Gastrocnemius medialis (tissue), 4 donors: ENCODE measurements around the gene CHRNA4. TPM values are rescaled to one million over a fixed set of nuclear protein-coding genes. Genes with fewer than 3 reads are reported as not detected.

ENCODE experiments used
- ATAC-seq, 2 donors: fragments of 150-250 bp; one replicate each; pipeline ENCODE4 v1.9.1; 2016
- DNase-seq, 2 donors: peaks; one replicate each; pipeline ENCODE4 v3.0.0-alpha.2; 2019
- H3K27ac ChIP-seq, 4 donors: fragments of 200-600 bp; sonication (generic); 1 replicate in 1 of 4; 2 replicates in 3 of 4; pipeline ENCODE4 v1.5.1; 2016 to 2018; ENCODE audit warnings: mild to moderate bottlenecking in 2 of 4, moderate library complexity in 1 of 4
- H3K27me3 ChIP-seq, 3 donors: fragments of 200-600 bp; sonication (generic) in 2 of 3; 1 replicate in 1 of 3; 2 replicates in 2 of 3; pipeline versions ENCODE4 v1.5.1 to v1.6.0; 2016 to 2019; ENCODE audit warnings: mild to moderate bottlenecking in 1 of 3, moderate library complexity in 1 of 3
- H3K36me3 ChIP-seq, 2 donors: fragments of 200-600 bp; sonication (generic) in 1 of 2; one replicate each; pipeline ENCODE4 v1.5.1; 2017 to 2018
- H3K4me1 ChIP-seq, 2 donors: fragments of 200-600 bp; sonication (generic) in 1 of 2; one replicate each; pipeline ENCODE4 v1.5.1; 2016 to 2017; ENCODE audit warnings: mild to moderate bottlenecking in 2 of 2
- H3K4me3 ChIP-seq, 4 donors: fragments of 200-600 bp; sonication (generic) in 3 of 4; 1 replicate in 1 of 4; 2 replicates in 3 of 4; pipeline ENCODE4 v1.5.1; 2016 to 2019; ENCODE audit warnings: mild to moderate bottlenecking in 2 of 4
- H3K9me3 ChIP-seq, 3 donors: fragments of 200-600 bp; sonication (generic) in 2 of 3; 1 replicate in 1 of 3; 2 replicates in 2 of 3; pipeline ENCODE4 v1.5.1; 2016 to 2019
- CTCF ChIP-seq, 5 experiments: fragments of 450-650 bp in 3 of 5; fragments of 200-600 bp in 2 of 5; sonication (generic) in 2 of 5; IDR thresholded peaks in 4 of 5; conservative IDR thresholded peaks in 1 of 5; 1 replicate in 4 of 5; 2 replicates in 1 of 5; pipeline ENCODE4 v1.5.1; 2016 to 2019; ENCODE audit warnings: antibody characterized with exemption in 5 of 5, mild to moderate bottlenecking in 3 of 5, moderate library complexity in 3 of 5
- POLR2A ChIP-seq, 2 donors: fragments of 450-650 bp; IDR thresholded peaks; one replicate each; pipeline ENCODE4 v1.6.1; 2017; ENCODE audit warnings: antibody characterized with exemption in 2 of 2, mild to moderate bottlenecking in 2 of 2, moderate library complexity in 2 of 2
- in situ Hi-C, 4 donors: fragments of 200-750 bp; cut with MboI; loops; one replicate each; pipeline versions ENCODE4 v1.15.0 to v1.8.0; 2017; ENCODE audit warnings: low sequenced_read_pairs in 4 of 4
- intact Hi-C: fragments of 100-400 bp; cut with DNase I; formaldehyde crosslinking; loops from one replicate; pipeline ENCODE4 v1.15.1; 2023; ENCODE audit warnings: low total_unique reads
- total RNA-seq, 4 donors: library from RNA; depleted of rRNA; stranded (reverse); fragments of >200 nt; gene quantifications; one replicate each; pipeline versions ENCODE4 v1.1.0 to v1.2.3, GENCODE V29; 2016

The CHRNA4 gene
- total RNA-seq, 4 donors from 2014 or later = not detected

GRCh38 chr20:63379296-63379695 lies 18.1 kb upstream of the CHRNA4 start:
- intact Hi-C loops (no loop called here), in situ Hi-C loops (no loop called here)
- Histone ChIP-seq H3K27me3 (peaks cover 36 to 67% (median 38%) of the 10 kb centered on the region in 3 donors), H3K4me3 (no peak overlapping the region), H3K27ac (no peak overlapping the region), H3K4me1 (no peaks in the 10 kb centered on the region), H3K36me3 (no peaks in the 10 kb centered on the region), H3K9me3 (no peaks in the 10 kb centered on the region)
- no peak for DNase-seq
- TF ChIP-seq CTCF (IDR thresholded peaks at IDR 0.05 in 4 of 5, conservative IDR thresholded peaks at IDR 0.05 in 1 of 5) = no peak
- no peak for TF ChIP-seq POLR2A (IDR thresholded peaks at IDR 0.05)
- ATAC-seq = no peak

DNA sequence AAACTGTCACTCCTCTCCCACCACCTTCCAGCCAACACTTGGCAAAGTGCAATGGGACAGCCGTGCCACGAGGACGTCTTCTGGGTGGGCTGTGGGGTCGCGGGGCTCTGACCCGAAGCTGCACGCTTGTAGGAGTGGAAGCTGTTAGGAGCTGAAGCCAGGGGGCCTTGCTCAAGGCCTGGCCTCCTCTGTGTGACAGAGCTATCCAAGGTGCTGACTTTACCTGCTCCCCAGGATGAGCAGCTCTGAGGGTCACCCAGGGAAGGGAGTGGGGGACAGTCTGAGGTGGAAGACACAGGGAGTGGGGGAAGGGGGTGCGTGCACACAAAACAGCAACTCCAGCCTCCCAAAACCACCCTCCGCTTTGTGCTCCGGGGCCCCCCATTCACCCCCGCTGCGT lies 17.5 kb upstream of the CHRNA4 start:
- TF ChIP-seq CTCF (IDR thresholded peaks at IDR 0.05 in 4 of 5, conservative IDR thresholded peaks at IDR 0.05 in 1 of 5) (no peak), POLR2A (IDR thresholded peaks at IDR 0.05) (no peak)
- in situ Hi-C loops = no loop called here

GRCh38 chr20:63377951-63378381 lies 16.8 kb upstream of the CHRNA4 start:
- in situ Hi-C loops (no loop called here), intact Hi-C loops (no loop called here)
- H3K27ac ChIP-seq = no peak overlapping the region
- no peak overlapping the region for H3K4me3 ChIP-seq
- ATAC-seq (no peak), DNase-seq (no peak)
- H3K36me3 ChIP-seq = no peaks in the 10 kb centered on the region
- no peaks in the 10 kb centered on the region for H3K4me1 ChIP-seq
- H3K9me3 ChIP-seq = no peaks in the 10 kb centered on the region
- TF ChIP-seq POLR2A (IDR thresholded peaks at IDR 0.05) (no peak), CTCF (IDR thresholded peaks at IDR 0.05 in 4 of 5, conservative IDR thresholded peaks at IDR 0.05 in 1 of 5) (no peak)
- peaks cover 33 to 54% (median 39%) of the 10 kb centered on the region in 3 donors for H3K27me3 ChIP-seq

More for the DNA sequence above, 17.5 kb upstream of the CHRNA4 start:
- DNase-seq (no peak), ATAC-seq (no peak)
- Histone ChIP-seq H3K27ac (no peak overlapping the region), H3K4me1 (no peaks in the 10 kb centered on the region), H3K4me3 (no peak overlapping the region), H3K27me3 (peaks cover 37 to 60% (median 37%) of the 10 kb centered on the region in 3 donors), H3K36me3 (no peaks in the 10 kb centered on the region), H3K9me3 (no peaks in the 10 kb centered on the region)
- intact Hi-C loops = no loop called here

DNA sequence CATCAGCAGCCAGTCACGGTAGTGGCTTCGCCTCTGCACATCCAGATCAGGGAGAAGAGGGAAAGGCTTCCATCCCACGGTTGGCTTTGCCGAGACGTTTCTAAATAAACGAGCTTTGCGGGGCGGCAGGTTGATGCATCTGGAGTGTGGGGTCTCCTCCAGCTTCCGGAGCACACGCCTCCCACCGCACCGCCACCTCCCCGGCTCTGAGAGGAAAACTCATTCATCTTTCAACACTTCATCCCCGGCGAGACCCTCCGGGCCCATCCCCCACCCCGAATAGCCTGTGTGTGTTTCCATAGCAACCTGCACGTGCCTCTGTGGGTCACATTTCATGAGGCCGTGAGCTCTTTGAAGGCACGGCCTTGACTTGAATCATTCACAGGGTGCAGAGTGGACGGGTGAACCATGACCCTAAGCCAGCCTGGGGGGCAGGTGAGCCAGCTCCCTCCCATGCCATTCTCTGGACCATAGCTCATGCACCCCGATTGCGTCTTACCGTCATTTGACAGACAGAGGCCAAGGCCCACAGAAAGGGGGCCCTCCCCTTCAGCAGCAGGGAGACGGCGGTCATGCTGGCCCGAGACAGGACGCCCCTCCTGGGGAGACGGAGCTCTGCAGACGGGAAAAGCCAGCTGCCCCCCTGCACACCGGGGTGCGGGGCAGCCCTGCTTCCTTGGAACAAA lies 16.2 kb upstream of the CHRNA4 start:
- in situ Hi-C loops = no loop called here
- Histone ChIP-seq H3K27ac (no peak overlapping the region), H3K4me1 (no peaks in the 10 kb centered on the region), H3K9me3 (no peaks in the 10 kb centered on the region), H3K4me3 (no peak overlapping the region), H3K36me3 (no peaks in the 10 kb centered on the region), H3K27me3 (peaks cover 28 to 48% (median 36%) of the 10 kb centered on the region in 3 donors)
- ATAC-seq (no peak), DNase-seq (no peak)
- intact Hi-C loops = no loop called here
- TF ChIP-seq CTCF (IDR thresholded peaks at IDR 0.05 in 4 of 5, conservative IDR thresholded peaks at IDR 0.05 in 1 of 5) (no peak), POLR2A (IDR thresholded peaks at IDR 0.05) (no peak)
